Stimulated activated CD4-positive, alpha-beta T cell treated with anti-CD3 and anti-CD28 coated beads, Interleukin-4, amount 100 ng/mL, for 24 hours (primary cell): ENCODE results near the gene TAS1R2.

ENCODE experiments used
- DNase-seq: peaks from one replicate; pipeline ENCODE4 v3.0.0-alpha.2; 2020

Gene TAS1R2

DNA sequence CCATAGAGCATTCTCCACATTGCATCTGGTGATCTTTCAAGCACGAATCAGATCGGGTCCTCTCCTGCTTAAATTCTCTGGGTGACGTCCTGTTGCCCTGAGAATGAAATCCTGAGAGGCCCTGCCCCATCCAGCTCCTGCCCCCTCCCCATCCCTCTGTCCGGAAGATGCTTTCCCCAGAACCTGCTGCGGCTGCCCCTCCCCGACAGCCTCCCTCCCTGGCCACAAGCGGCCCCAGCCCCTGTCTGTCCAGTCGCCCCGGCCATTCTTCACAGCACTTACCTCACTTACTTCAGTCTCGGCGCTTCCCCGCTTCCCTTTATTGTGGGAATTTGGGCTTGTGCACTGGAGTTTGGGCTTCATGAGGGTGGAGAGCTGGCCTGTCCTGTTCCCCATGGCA is 40.3 kb downstream of the TAS1R2 start:
- DNase-seq = no peak

- no peak for DNase-seq
Observed at GRCh38 chr1:18817795-18818435, 41.5 kb downstream of the TAS1R2 start.

GRCh38 chr1:18817316-18817715 is 42.1 kb downstream of the TAS1R2 start:
- DNase-seq = no peak

GRCh38 chr1:18816808-18817207 is 42.7 kb downstream of the TAS1R2 start:
- DNase-seq = no peak

DNA sequence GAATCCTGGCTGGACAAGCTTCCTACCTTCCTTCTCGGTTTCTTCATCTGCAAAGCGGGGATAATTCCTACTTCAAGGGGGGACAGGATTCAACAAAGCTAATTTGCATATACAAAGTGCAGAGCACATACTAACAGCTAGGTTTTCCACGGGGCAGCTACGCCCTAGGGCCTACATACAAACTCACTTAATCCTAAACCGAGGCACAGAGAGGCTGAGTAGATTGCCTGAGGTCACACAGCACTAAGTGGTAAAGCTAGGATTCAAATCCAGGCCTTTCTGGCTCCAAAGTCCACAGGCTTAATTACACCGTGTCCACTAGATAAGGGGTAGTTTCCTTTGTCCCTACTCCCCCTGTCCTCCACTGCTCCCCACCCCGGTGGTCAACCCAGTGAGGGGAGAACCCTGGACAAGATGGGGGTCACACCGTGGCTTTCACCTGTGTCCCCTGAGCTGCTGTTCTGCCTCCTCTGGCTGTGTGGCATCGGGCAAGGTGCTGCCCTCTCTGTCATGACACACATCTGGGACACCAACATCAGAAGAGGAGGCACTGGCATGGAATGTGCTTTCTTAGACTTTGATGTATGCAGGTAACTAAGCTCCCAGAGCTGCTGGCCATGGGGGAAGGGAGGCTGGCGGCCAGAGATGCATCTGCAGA is 44.5 kb downstream of the TAS1R2 start:
- no peak for DNase-seq

DNA sequence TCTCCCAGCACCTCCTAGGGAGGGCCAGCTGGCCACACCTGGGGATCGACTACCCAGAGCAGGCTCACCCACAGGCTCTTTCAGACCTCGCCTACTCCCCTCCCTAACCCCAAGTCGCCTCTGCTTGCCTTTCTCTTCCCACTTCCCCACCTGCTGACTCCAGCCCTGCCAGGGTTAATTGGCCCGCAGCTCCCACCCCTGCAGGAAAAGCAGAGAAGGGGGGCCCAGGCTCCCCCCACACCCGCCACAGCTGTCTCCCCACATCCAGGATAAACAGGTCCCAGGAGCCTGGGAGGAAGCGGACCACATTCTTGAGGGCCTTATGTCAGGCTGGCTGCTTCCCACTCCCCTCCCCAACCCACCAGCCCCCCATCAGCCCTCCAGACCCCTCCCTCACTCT is 45.0 kb downstream of the TAS1R2 start:
- DNase-seq = no peak

DNA sequence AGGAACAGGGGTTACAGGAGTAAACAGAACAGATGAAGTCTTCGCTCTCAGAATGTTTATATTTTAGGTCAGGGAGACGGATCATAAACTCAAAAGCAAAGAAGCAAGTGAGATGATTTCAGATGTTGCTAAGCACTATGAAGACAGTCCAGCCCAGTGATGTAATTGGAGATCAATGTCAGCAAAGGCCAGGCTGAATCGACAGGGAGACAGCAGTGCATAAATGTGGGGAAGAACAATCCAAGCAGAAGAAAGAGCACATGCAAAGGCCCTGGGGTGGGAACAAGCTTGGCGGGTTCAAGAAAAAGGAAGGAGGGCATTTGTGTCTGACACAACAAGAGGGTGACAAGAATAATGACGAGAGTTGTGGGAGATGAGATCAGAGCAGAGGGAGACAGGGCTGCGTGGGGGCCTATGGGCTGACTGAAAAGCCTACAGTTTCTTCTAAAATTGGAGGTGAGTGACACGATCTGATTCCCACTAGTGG is 47.0 kb downstream of the TAS1R2 start:
- DNase-seq = no peak

- no peak for DNase-seq
Observed at GRCh38 chr1:18811733-18812452, 47.6 kb downstream of the TAS1R2 start.

DNA sequence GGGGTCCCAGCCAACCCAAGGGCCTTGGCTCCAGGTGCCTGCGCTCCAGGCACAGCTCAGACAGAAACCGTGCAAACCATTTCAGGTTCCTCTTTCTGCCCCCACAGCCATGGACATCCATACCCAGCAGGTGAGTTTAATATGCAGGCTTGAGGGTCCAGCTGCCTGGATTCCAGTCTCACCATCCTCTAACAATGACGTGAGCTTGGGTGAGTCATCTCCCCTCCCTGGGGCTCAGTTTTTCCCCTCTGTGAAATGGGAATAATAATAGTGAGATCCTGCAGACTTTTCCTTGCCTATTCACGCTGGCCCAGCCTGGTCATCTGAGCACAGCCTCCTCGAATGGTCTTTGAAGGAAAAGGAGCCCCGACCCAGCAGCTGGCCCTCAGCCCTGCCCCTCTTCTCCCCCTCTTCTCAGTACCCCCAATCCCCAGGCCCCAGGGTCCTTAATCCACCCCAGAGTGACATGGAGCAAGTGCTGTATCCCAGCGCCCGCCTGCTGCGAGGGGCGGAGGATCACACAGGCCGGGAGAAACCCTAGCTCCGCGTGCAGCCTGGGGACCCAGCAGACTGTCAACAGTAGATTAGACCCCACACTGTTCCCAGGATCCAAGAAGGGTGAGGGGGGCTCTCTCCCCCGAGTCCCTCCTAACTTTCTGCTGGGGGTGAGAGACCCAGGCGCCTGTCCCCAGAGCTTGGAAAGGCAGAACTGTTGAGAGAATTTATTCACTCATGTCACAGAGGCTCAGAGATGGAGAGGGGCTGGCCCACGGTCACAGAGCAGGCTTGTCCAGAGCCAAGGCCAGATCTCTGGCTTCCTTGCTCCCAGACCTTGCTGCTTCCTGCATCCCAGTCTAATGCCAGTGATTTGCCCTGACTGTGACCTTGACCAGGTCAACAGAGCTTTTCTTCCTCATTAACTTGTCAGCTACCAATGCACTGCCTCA is 49.2 kb downstream of the TAS1R2 start:
- no peak for DNase-seq

DNA sequence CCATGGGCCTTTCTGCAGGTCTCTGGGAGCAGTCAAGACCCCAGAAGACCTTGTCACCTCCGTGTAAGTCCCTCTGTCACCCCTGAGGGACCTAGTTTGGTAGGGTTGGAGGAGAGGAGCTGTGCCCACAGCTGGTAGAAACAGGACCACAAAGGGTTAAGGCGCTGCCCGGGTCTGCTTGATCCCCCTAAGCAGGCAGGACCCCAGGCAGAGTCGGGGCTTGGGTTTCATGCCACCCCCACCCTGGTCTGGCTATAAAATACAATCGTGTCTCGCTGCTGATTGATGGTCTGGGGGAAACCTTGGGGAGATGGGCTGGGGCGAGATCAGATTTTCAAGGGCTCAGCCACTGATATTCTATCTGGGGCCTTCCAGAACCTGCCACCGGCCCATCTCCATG is 50.9 kb downstream of the TAS1R2 start:
- no peak for DNase-seq

DNA sequence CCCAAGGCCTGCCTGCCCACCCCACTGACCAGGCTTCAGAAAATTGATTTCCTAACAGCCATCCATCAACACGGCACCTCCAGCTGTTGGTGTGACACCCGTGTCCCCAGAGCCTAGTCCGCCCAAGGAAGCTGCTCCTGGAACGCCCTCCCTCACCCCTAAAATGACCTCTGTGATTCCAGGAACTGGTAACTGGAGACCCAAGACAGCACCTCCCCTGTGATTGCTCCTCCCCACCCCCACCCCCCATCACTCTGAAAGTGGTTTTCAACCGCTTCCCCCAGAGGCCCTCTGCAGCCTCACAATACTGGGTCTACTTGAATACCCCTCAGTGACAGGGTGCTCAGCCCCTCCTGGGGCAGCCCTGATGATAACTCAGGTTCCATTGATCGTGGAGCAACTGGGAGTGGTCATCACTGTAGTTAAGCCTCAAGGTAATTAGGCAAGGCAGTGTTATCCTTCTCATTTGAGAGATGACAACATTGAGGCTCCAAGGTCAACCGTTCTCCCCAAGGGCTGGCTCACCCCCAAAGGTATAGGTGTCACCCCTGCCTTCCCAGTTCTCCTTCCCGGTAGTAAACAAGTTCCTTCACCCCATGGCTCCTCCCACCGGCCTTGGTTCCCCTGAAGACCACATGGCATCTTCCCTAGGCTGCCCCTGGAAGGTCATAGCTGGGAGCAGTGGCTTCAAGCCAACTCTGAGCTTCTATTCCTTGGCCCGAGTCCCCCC is 52.0 kb downstream of the TAS1R2 start:
- no peak for DNase-seq

GRCh38 chr1:18805925-18806849 is 53.3 kb downstream of the TAS1R2 start:
- no peak for DNase-seq

DNA sequence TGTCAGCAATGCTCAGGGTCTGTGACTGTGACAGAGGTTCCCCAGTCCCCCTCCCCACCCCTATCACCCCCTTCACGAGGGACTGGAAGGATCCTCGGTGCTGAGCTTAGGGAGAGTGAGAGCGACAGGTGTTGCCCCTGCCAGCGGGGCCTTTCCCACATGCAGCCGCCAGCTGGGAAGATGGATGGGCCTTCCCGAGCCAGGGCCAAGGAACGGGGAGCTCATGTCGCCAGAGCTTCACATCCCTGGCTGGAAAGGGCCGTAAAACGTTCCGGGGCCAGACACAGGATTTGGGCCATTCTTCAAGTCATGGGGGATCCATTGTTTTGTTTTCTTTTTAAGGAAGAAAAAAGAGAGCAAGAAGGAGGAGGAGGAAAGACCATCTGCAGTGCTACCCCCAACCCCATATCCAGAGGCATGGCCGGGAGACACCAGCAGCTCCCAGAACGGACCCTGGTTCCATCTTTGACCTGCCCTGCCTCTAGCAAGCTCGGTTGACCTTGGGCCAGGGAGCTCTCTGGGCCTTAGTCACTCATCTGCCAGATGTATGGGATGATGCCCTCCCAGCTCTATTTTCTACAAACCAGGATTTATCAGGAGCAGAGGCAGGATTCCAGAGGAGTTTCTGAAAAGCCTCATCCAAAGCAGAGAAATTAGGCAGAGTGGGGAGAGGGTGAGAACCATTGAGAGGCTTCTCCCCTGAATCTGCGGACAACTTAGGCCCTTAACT is 54.1 kb downstream of the TAS1R2 start:
- no peak for DNase-seq

- no peak for DNase-seq
Observed at GRCh38 chr1:18803851-18804250, 55.6 kb downstream of the TAS1R2 start.

- DNase-seq = no peak
Observed at GRCh38 chr1:18803151-18803791, 56.2 kb downstream of the TAS1R2 start.

GRCh38 chr1:18802231-18802630 is 57.2 kb downstream of the TAS1R2 start:
- DNase-seq = no peak

DNA sequence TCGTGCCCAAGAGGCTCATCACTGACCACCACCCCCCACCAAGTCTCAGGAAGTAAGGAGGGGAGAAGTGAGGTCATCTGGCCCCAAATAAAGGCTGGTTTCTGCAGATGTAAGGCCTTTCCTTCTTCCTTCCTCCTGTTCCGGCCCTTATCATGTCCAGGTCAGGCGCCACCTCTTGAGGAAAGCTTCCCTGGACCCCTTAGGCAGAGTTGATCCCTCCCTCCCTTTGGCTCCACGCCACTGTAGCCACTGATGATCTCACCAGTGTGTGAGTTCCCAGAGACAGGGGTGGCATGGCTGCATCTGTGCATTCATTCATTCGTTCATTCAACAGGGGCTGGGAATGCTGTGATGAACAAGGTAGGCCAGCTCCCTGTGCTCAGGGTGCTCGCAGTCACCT is 59.2 kb downstream of the TAS1R2 start:
- no peak for DNase-seq

GRCh38 chr1:18799454-18799853 is 60.0 kb downstream of the TAS1R2 start:
- DNase-seq = no peak

- no peak for DNase-seq
Observed at GRCh38 chr1:18798946-18799345, 60.5 kb downstream of the TAS1R2 start.

DNA sequence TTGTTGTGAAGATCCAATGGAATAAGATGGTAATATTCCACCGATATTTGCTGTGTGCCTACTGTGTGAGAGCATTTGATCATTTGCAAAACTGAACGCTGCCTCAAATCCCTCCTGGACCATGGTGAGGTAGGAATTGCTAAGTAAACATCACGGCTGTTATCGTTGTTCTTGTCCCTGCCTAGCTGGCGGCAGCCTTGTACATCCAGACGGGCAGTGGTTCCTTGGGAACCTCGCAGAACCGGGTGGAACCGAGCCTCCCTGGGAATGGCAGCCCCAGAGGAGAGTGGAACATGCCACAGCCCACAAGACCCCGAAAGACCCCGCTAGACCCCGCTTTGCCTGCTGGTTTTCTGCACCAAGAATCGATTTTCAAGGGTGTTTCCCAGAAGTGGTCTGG is 60.9 kb downstream of the TAS1R2 start:
- no peak for DNase-seq
